ENCODE measurements around the gene ZMYND10. TPM values are rescaled to one million over a fixed set of nuclear protein-coding genes. Genes with fewer than 3 reads are reported as not detected.

Gene ZMYND10
- total RNA-seq, 2 experiments from 2014 or later: 0.94 to 1.00 TPM

- H3K27me3 Mint-ChIP-seq: no peaks in the 10 kb centered on the region
- H3K36me3 Mint-ChIP-seq: peaks cover 49% of the 10 kb centered on the region
- H3K4me1 Mint-ChIP-seq (ENCODE audit: low read depth): peaks cover 40% of the 10 kb centered on the region
- intact Hi-C loops (cut with micrococcal nuclease): no loop called here
- H3K9me3 Mint-ChIP-seq: no peaks in the 10 kb centered on the region
- ChIA-PET POLR2A (interaction anchor here (1.1 to 1.2 kb wide), 2 partner anchors 10 to 12 kb away, joined by 3 read pairs; no protein-coding TSS in a partner anchor), CTCF (interaction anchor here (0.7 to 2.4 kb wide), 4 partner anchors 10 to 19 kb away, joined by 3 to 16 read pairs (median 4); no protein-coding TSS in a partner anchor)
- peak overlapping the region; percentile 52 for H3K4me3 Mint-ChIP-seq
- peak overlapping the region; percentile 81 for H3K27ac Mint-ChIP-seq
- DNase-seq: no peak
Measured at GRCh38 chr3:50333744-50334328, 11.7 kb downstream of the ZMYND10 start.

DNA sequence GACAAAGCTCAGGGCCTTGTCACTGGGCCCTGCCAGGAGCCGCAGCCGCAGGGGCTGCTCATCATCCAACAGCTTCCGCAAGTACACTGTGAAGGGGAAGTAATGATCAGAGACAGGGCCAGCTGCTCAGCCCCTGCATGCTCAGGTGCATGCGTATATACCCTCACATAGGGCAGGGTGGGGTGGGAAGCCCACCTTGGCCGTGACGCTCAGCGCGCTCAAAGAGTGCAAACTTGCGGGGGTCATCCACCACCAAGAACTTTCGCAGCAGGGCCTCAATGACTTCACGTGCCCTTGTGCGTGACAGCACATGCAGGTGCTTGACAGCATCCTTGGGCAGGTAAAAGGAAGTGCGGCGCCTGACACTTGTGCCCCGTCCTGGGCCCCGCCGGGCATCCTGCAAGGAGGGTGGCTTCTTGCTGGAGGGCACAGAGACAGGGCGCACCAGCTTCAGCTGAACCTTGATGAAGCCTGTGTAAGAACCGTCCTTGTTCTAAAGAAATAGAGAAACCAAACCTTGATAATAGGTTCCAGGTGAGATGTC lies 14.1 kb downstream of the ZMYND10 start:
- CTCF ChIA-PET: interaction anchor here (0.6 to 1.6 kb wide), 3 partner anchors 10 to 67 kb away, joined by 3 to 6 read pairs (median 4); no protein-coding TSS in a partner anchor
- H3K9me3 Mint-ChIP-seq: no peaks in the 10 kb centered on the region
- no peak overlapping the region for H3K27ac Mint-ChIP-seq
- H3K4me3 Mint-ChIP-seq: no peak overlapping the region
- DNase-seq: no peak
- H3K36me3 Mint-ChIP-seq: peaks cover 35% of the 10 kb centered on the region
- POLR2A ChIA-PET: no interaction called here
- H3K27me3 Mint-ChIP-seq: no peaks in the 10 kb centered on the region
- peaks cover 50% of the 10 kb centered on the region for H3K4me1 Mint-ChIP-seq (ENCODE audit: low read depth)
- intact Hi-C loops (cut with micrococcal nuclease): no loop called here

GRCh38 chr3:50330330-50330729 lies 15.2 kb downstream of the ZMYND10 start:
- no peak overlapping the region for H3K27ac Mint-ChIP-seq
- no peaks in the 10 kb centered on the region for H3K9me3 Mint-ChIP-seq
- no peak overlapping the region for H3K4me3 Mint-ChIP-seq
- peaks cover 42% of the 10 kb centered on the region for H3K4me1 Mint-ChIP-seq (ENCODE audit: low read depth)
- intact Hi-C loops (cut with micrococcal nuclease): no loop called here
- no peaks in the 10 kb centered on the region for H3K27me3 Mint-ChIP-seq
- DNase-seq: no peak
- POLR2A ChIA-PET: interaction anchor here (0.7 kb wide), 1 partner anchor 84 kb away, joined by 3 read pairs; no protein-coding TSS in a partner anchor
- H3K36me3 Mint-ChIP-seq: peaks cover 29% of the 10 kb centered on the region
- CTCF ChIA-PET: no interaction called here

- ChIA-PET CTCF (interaction anchor here (0.6 to 4.9 kb wide), 8 partner anchors 9 to 102 kb away, joined by 3 to 30 read pairs (median 4); partner anchors contain the start of genes HYAL3, LSMEM2 and NAA80), POLR2A (interaction anchor here (1.0 to 2.6 kb wide), 7 partner anchors 9 to 36 kb away, joined by 3 to 36 read pairs (median 7); partner anchors contain the start of genes CYB561D2, HYAL3, IFRD2 and NAA80)
- Mint-ChIP-seq H3K9me3 (no peaks in the 10 kb centered on the region), H3K27me3 (no peaks in the 10 kb centered on the region), H3K4me1 (ENCODE audit: low read depth) (peaks cover 23% of the 10 kb centered on the region), H3K36me3 (peaks cover 18% of the 10 kb centered on the region), H3K27ac (peak within 1 kb of the TSS; percentile 64), H3K4me3 (peak within 1 kb of the TSS; percentile 89)
- intact Hi-C loops (cut with micrococcal nuclease): loop anchor here (1.0 to 2.0 kb wide), 3 partner anchors 9 to 36 kb away; partner anchors contain the start of genes HYAL3, IFRD2 and NAA80
- DNase-seq: peak; percentile 98
Measured at GRCh38 chr3:50327943-50328691, 17.4 kb downstream of the ZMYND10 start, which contains the start of gene TUSC2. Gene TUSC2 (minus strand): TSS chr3:50328223. CDS start chr3:50328099, 124 bp downstream.

DNA sequence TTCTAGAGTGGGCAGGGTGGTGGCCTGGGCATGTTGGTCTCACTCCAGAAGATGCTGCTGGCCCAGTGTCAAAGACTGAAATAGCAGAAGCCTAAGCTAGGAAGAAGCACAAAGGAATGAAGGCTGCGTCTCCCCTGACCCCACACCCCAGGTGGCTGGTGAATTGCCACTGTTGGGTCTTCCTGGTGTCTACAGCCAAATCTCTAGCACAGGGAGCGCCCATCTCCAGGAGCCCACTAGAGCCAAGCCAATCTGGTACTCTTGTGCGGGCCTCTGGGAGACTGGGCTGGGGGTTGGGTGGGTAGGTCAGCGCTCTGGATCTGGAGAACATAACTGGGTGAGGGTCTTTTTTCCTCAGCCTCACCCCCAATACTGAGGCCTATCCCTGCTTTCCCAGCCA lies 18.4 kb downstream of the ZMYND10 start:
- intact Hi-C loops (cut with micrococcal nuclease): no loop called here
- DNase-seq: no peak
- Mint-ChIP-seq H3K27me3 (no peaks in the 10 kb centered on the region), H3K36me3 (peaks cover 14% of the 10 kb centered on the region), H3K4me3 (peak overlapping the region; percentile 89), H3K9me3 (no peaks in the 10 kb centered on the region), H3K27ac (no peak overlapping the region), H3K4me1 (ENCODE audit: low read depth) (peaks cover 23% of the 10 kb centered on the region)
- POLR2A ChIA-PET: interaction anchor here (1.0 to 2.6 kb wide), 5 partner anchors 9 to 35 kb away, joined by 3 to 36 read pairs (median 8); partner anchors contain the start of genes CYB561D2, IFRD2, NPRL2 and RASSF1
- CTCF ChIA-PET: interaction anchor here (1.0 to 4.9 kb wide), 3 partner anchors 29 to 81 kb away, joined by 3 to 30 read pairs (median 10); partner anchors contain the start of genes HYAL3, LSMEM2 and NAA80

DNA sequence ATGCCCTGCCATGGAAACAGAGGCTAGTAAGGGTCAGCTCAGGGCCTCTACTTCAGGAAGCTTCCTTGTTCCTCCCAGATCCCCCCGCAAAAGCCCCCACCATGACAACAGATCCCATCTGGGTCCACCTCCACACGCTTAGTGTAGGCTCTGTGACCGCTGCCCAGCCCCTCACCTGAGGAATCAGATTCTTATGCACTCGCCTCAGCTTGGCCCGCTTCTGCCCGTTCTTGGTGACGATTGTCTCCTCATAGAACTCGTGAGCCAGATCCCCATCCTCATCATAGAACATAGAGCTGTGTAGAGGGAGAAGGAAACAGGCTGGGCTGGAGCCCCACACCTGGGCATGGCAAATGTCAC lies 19.4 kb downstream of the ZMYND10 start:
- intact Hi-C loops (cut with micrococcal nuclease): no loop called here
- H3K27ac Mint-ChIP-seq: no peak overlapping the region
- H3K4me1 Mint-ChIP-seq (ENCODE audit: low read depth): peaks cover 23% of the 10 kb centered on the region
- no peaks in the 10 kb centered on the region for H3K9me3 Mint-ChIP-seq
- H3K4me3 Mint-ChIP-seq: peak overlapping the region; percentile 16
- peaks cover 11% of the 10 kb centered on the region for H3K36me3 Mint-ChIP-seq
- ChIA-PET CTCF (interaction anchor here (0.8 to 4.9 kb wide), 5 partner anchors 9 to 34 kb away, joined by 3 to 30 read pairs (median 6); partner anchors contain the start of genes HYAL3, IFRD2, NAA80 and RASSF1), POLR2A (no interaction called here)
- DNase-seq: no peak
- H3K27me3 Mint-ChIP-seq: no peaks in the 10 kb centered on the region

DNA sequence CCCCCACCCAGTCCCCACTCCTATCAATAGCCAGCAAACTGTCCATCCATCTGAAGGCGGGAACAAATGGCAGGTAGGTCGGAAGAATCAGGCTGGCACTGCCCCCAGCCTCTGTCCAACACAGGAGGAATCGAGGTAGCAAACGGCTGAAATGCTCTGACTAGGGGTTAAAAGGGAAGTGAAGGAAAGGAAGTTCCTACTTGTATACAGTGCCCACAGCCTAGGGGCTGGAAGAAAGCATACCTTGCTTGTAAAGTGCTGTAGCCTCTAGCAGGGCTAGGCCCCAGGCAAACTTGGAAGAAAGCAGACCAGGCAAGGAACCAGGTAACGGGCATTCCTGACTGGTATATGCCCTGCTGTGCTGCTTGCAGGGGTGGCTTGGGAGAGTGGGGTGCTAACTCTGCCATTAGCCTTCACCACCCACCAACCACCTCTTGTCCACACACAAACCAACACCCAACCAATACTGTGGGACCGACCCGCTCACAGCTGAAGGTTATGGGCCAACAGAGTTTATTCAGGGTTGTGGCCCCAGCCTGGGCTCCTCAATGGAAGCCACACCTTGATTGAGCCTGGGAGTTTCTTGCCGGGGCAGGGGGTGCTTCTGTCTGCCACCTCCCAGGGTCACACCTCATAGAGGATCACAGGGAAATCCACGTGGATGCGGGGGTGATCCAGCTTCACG lies 19.9 kb downstream of the ZMYND10 start:
- peaks cover 5% of the 10 kb centered on the region for H3K36me3 Mint-ChIP-seq
- no peaks in the 10 kb centered on the region for H3K27me3 Mint-ChIP-seq
- POLR2A ChIA-PET: no interaction called here
- peaks cover 23% of the 10 kb centered on the region for H3K4me1 Mint-ChIP-seq (ENCODE audit: low read depth)
- no peak overlapping the region for H3K27ac Mint-ChIP-seq
- H3K9me3 Mint-ChIP-seq: no peaks in the 10 kb centered on the region
- CTCF ChIA-PET: interaction anchor here (0.8 to 4.9 kb wide), 7 partner anchors 9 to 33 kb away, joined by 3 to 30 read pairs (median 8); partner anchors contain the start of genes HYAL3, IFRD2, NAA80 and RASSF1
- intact Hi-C loops (cut with micrococcal nuclease): no loop called here
- DNase-seq: no peak
- H3K4me3 Mint-ChIP-seq: no peak overlapping the region

DNA sequence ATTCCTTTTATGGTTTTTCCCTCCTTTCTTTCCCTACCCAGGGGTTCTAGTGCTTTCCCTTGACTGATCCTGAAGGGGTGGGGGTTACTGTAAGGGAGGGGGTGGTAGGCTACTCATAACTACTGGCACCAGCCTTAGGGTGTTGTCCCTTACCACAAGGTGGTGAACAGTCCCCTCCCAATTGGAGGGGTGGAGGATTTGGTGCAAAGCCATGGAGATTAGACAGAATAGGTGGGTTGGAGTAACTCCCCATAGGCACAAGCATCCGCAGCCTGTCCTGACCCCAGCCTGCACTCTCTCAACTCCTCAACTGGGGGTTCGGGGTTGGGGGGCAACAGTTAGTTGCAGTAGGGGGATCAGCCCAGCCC lies 20.4 kb downstream of the ZMYND10 start:
- DNase-seq: no peak
- H3K27me3 Mint-ChIP-seq: no peaks in the 10 kb centered on the region
- H3K9me3 Mint-ChIP-seq: no peaks in the 10 kb centered on the region
- peaks cover 27% of the 10 kb centered on the region for H3K4me1 Mint-ChIP-seq (ENCODE audit: low read depth)
- POLR2A ChIA-PET: interaction anchor here (1.6 to 1.8 kb wide), 2 partner anchors 12 to 26 kb away, joined by 5 to 10 read pairs; partner anchors contain the start of genes HYAL3 and NAA80
- intact Hi-C loops (cut with micrococcal nuclease): no loop called here
- CTCF ChIA-PET: interaction anchor here (0.6 to 4.9 kb wide), 10 partner anchors 10 to 83 kb away, joined by 3 to 30 read pairs (median 12); partner anchors contain the start of genes CYB561D2, HYAL3, IFRD2 and LSMEM2
- H3K4me3 Mint-ChIP-seq: no peak overlapping the region
- no peak overlapping the region for H3K27ac Mint-ChIP-seq
- H3K36me3 Mint-ChIP-seq: peaks cover 2% of the 10 kb centered on the region

- Mint-ChIP-seq H3K4me3 (no peak overlapping the region), H3K4me1 (ENCODE audit: low read depth) (peaks cover 32% of the 10 kb centered on the region), H3K36me3 (peaks cover 2% of the 10 kb centered on the region), H3K9me3 (no peaks in the 10 kb centered on the region), H3K27me3 (no peaks in the 10 kb centered on the region), H3K27ac (no peak overlapping the region)
- ChIA-PET CTCF (interaction anchor here (0.6 to 4.9 kb wide), 21 partner anchors 11 to 204 kb away, joined by 3 to 30 read pairs (median 5); partner anchors contain the start of genes CYB561D2, HYAL1, HYAL3 and IFRD2), POLR2A (interaction anchor here (0.6 to 1.8 kb wide), 4 partner anchors 10 to 26 kb away, joined by 3 to 10 read pairs (median 4); partner anchors contain the start of genes HYAL3 and NAA80)
- intact Hi-C loops (cut with micrococcal nuclease): loop anchor here (1.0 kb wide), 1 partner anchor 50 kb away; no protein-coding TSS in a partner anchor
- peak; percentile 70 for DNase-seq
Measured at GRCh38 chr3:50324351-50325112, 21.0 kb downstream of the ZMYND10 start.

DNA sequence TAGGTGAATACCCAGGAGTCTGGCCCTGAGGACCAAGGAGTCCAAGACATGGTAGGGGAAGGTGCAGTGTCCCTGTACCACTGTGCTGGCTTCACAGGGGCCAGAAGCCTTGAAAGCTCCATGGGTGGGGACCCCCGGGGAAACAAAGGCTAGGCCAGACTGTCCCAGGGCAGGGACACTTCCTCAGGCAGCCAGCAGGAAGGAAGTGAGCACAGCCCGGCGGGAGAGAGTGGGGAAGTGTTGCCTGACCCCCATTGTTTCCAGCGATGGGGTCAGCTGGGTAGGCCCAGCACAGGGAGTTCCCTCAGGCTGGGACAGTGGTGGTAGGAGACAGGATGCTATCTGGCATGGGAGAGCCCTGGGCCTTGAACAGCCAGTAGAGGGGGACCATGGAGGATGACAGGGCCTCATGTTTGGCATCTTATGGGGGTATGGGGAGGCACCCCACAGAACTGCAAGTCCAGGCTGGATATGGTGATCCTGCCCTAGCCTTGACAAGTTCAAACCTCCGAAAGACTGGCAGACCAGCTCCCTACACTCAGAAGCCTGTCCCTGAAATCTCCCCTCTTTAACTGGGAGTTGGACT lies 21.8 kb downstream of the ZMYND10 start:
- Mint-ChIP-seq H3K4me1 (ENCODE audit: low read depth) (peaks cover 37% of the 10 kb centered on the region), H3K4me3 (no peak overlapping the region), H3K36me3 (peaks cover 2% of the 10 kb centered on the region), H3K27me3 (no peaks in the 10 kb centered on the region), H3K9me3 (no peaks in the 10 kb centered on the region), H3K27ac (no peak overlapping the region)
- CTCF ChIA-PET: interaction anchor here (0.6 to 4.9 kb wide), 21 partner anchors 10 to 572 kb away, joined by 3 to 30 read pairs (median 5); partner anchors contain the start of genes CYB561D2, HYAL1, HYAL3 and IFRD2
- POLR2A ChIA-PET: interaction anchor here (1.0 to 1.8 kb wide), 4 partner anchors 10 to 24 kb away, joined by 3 to 10 read pairs (median 4); partner anchors contain the start of genes HYAL3 and NAA80
- intact Hi-C loops (cut with micrococcal nuclease): loop anchor here (1.0 kb wide), 1 partner anchor 49 kb away; no protein-coding TSS in a partner anchor
- DNase-seq: no peak

Measured in activated CD4-positive, alpha-beta memory T cell treated with anti-CD3 and anti-CD28 coated beads for 36 hours (primary cell).